Activated CD4-positive, CD25-positive, alpha-beta regulatory T cell (primary cell): ENCODE results near the gene EIF3K.

Source experiments
- DNase-seq, 4 experiments: peaks; one replicate each; lab custom pipeline; 2025; lab: John Stamatoyannopoulos, UW

The EIF3K gene

GRCh38 chr19:38665950-38666662 is 47.1 kb downstream of the EIF3K start:
- DNase-seq: no peak

GRCh38 chr19:38666663-38667511 is 47.9 kb downstream of the EIF3K start:
- DNase-seq: no peak

- DNase-seq: no peak
Measured at GRCh38 chr19:38667661-38668171, 48.7 kb downstream of the EIF3K start.

GRCh38 chr19:38669552-38669951 is 50.6 kb downstream of the EIF3K start:
- DNase-seq: no peak

- DNase-seq: no peak
Measured at GRCh38 chr19:38670921-38671398, 52.0 kb downstream of the EIF3K start.

GRCh38 chr19:38671654-38672053 is 52.7 kb downstream of the EIF3K start:
- no peak for DNase-seq

- no peak for DNase-seq
Measured at GRCh38 chr19:38673030-38673429, 54.0 kb downstream of the EIF3K start.

- DNase-seq: no peak
Measured at GRCh38 chr19:38674388-38675171, 55.6 kb downstream of the EIF3K start.

- DNase-seq: no peak
Measured at GRCh38 chr19:38675611-38676010, 56.6 kb downstream of the EIF3K start.

GRCh38 chr19:38676023-38676877 is 57.3 kb downstream of the EIF3K start:
- DNase-seq: no peak

- DNase-seq: no peak
Measured at GRCh38 chr19:38676878-38677646, 58.1 kb downstream of the EIF3K start.

- DNase-seq: no peak
Measured at GRCh38 chr19:38678217-38678890, 59.4 kb downstream of the EIF3K start.

- DNase-seq: no peak
Measured at GRCh38 chr19:38678891-38679494, 60.0 kb downstream of the EIF3K start.

GRCh38 chr19:38679839-38680238 is 60.9 kb downstream of the EIF3K start:
- DNase-seq: no peak

GRCh38 chr19:38682195-38682867 is 63.3 kb downstream of the EIF3K start:
- no peak for DNase-seq

- no peak for DNase-seq
Measured at GRCh38 chr19:38682872-38683392, 63.9 kb downstream of the EIF3K start.

- DNase-seq: peak in 2 of 4 experiments; percentile 26 to 27
Measured at GRCh38 chr19:38683393-38684077, 64.5 kb downstream of the EIF3K start.
